ENCODE measurements around the gene KCNH1. TPM values are rescaled to one million over a fixed set of nuclear protein-coding genes. Genes with fewer than 3 reads are reported as not detected.

The KCNH1 gene
- polyA plus RNA-seq, 1 experiment, result 3.5 TPM

- TF ChIP-seq CTCF (IDR thresholded peaks at IDR 0.05; ENCODE audit: insufficient read depth, low read depth, low read length), result no peak
- POLR2A ChIA-PET, result no interaction called here
Measured at GRCh38 chr1:210730023-210730422, 403.9 kb downstream of the KCNH1 start.

GRCh38 chr1:210728437-210729149 is 405.4 kb downstream of the KCNH1 start:
- Histone ChIP-seq H3K27me3 (ENCODE audit: control insufficient read depth, insufficient read depth, low read length) (no peaks in the 10 kb centered on the region), H3K36me3 (ENCODE audit: control insufficient read depth, insufficient read depth, low read length) (no peaks in the 10 kb centered on the region), H3K4me3 (ENCODE audit: low read depth, low read length) (no peak overlapping the region)
- ChIA-PET POLR2A (no interaction called here), CTCF (interaction anchor here (1.4 to 1.6 kb wide), 2 partner anchors 12 to 405 kb away, joined by 3 to 5 read pairs; partner anchors contain the start of gene KCNH1)
- no peak for TF ChIP-seq CTCF (IDR thresholded peaks at IDR 0.05; ENCODE audit: insufficient read depth, low read depth, low read length)
- DNase-seq (ENCODE audit: low read depth), result no peak

More at GRCh38 chr1:210730023-210730422, 403.9 kb downstream of the KCNH1 start:
- CTCF ChIA-PET, result interaction anchor here (1.6 kb wide), 1 partner anchor 404 kb away, joined by 5 read pairs; the partner anchor contains the start of gene KCNH1
- Histone ChIP-seq H3K4me3 (ENCODE audit: low read depth, low read length) (no peak overlapping the region), H3K36me3 (ENCODE audit: control insufficient read depth, insufficient read depth, low read length) (no peaks in the 10 kb centered on the region), H3K27me3 (ENCODE audit: control insufficient read depth, insufficient read depth, low read length) (no peaks in the 10 kb centered on the region)
- no peak for DNase-seq (ENCODE audit: low read depth)

GRCh38 chr1:210727709-210728108 is 406.2 kb downstream of the KCNH1 start:
- no peaks in the 10 kb centered on the region for H3K36me3 ChIP-seq (ENCODE audit: control insufficient read depth, insufficient read depth, low read length)
- H3K27me3 ChIP-seq (ENCODE audit: control insufficient read depth, insufficient read depth, low read length), result no peaks in the 10 kb centered on the region
- TF ChIP-seq CTCF (IDR thresholded peaks at IDR 0.05; ENCODE audit: insufficient read depth, low read depth, low read length), result no peak
- ChIA-PET CTCF (interaction anchor here (1.1 kb wide), 1 partner anchor 11 kb away, joined by 3 read pairs; no protein-coding TSS in a partner anchor), POLR2A (no interaction called here)
- no peak overlapping the region for H3K4me3 ChIP-seq (ENCODE audit: low read depth, low read length)
- DNase-seq (ENCODE audit: low read depth), result no peak

GRCh38 chr1:210726621-210727020 is 407.3 kb downstream of the KCNH1 start:
- H3K36me3 ChIP-seq (ENCODE audit: control insufficient read depth, insufficient read depth, low read length), result no peaks in the 10 kb centered on the region
- CTCF ChIA-PET, result interaction anchor here (1.1 to 1.5 kb wide), 2 partner anchors 12 to 408 kb away, joined by 3 read pairs; partner anchors contain the start of gene KCNH1

More at GRCh38 chr1:210726621-210727020, 407.3 kb downstream of the KCNH1 start:
- TF ChIP-seq CTCF (IDR thresholded peaks at IDR 0.05; ENCODE audit: insufficient read depth, low read depth, low read length), result no peak
- no peak for DNase-seq (ENCODE audit: low read depth)
- Histone ChIP-seq H3K4me3 (ENCODE audit: low read depth, low read length) (no peak overlapping the region), H3K27me3 (ENCODE audit: control insufficient read depth, insufficient read depth, low read length) (no peaks in the 10 kb centered on the region)
- POLR2A ChIA-PET, result no interaction called here

All from BJ (cell line).